GM12801 (cell line): ENCODE results near the gene BCR.

ENCODE experiments used
- TF ChIP-seq, protein P1 (sequence below): IDR thresholded peaks from one replicate; pipeline ENCODE4 v1.5.1; 2011; ENCODE audit warnings: control low read depth; ENCODE audit not compliant: insufficient read length; ENCODE audit errors: extremely low read depth

Gene BCR

GRCh38 chr22:23278883-23279675 is 98.8 kb downstream of the BCR start:
- TF ChIP-seq, protein P1, sequence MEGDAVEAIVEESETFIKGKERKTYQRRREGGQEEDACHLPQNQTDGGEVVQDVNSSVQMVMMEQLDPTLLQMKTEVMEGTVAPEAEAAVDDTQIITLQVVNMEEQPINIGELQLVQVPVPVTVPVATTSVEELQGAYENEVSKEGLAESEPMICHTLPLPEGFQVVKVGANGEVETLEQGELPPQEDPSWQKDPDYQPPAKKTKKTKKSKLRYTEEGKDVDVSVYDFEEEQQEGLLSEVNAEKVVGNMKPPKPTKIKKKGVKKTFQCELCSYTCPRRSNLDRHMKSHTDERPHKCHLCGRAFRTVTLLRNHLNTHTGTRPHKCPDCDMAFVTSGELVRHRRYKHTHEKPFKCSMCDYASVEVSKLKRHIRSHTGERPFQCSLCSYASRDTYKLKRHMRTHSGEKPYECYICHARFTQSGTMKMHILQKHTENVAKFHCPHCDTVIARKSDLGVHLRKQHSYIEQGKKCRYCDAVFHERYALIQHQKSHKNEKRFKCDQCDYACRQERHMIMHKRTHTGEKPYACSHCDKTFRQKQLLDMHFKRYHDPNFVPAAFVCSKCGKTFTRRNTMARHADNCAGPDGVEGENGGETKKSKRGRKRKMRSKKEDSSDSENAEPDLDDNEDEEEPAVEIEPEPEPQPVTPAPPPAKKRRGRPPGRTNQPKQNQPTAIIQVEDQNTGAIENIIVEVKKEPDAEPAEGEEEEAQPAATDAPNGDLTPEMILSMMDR = no peak

DNA sequence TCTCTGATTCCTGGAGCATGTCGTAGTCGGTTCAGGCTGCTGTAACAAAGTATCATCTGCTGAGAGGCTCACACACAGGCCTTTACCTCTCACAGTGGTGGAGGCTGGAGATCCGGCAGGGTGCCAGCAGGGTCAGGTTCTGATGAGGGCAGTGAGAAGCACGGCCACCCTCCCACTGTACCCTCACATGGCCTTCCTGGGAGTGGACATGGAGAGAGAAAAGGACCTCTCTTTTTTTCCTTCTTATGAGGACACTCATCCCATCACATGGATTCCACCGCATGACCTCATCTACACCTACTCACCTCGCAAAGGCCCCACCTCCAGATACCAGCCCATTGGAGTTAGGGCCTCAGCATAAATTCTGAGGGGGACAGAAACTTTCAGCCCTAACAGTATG is 99.5 kb downstream of the BCR start:
- TF ChIP-seq, protein P1 = no peak

- TF ChIP-seq, protein P1 = no peak
Measured at GRCh38 chr22:23280356-23281052, 100.2 kb downstream of the BCR start.

GRCh38 chr22:23281053-23281405 is 100.7 kb downstream of the BCR start:
- TF ChIP-seq, protein P1 = no peak

DNA sequence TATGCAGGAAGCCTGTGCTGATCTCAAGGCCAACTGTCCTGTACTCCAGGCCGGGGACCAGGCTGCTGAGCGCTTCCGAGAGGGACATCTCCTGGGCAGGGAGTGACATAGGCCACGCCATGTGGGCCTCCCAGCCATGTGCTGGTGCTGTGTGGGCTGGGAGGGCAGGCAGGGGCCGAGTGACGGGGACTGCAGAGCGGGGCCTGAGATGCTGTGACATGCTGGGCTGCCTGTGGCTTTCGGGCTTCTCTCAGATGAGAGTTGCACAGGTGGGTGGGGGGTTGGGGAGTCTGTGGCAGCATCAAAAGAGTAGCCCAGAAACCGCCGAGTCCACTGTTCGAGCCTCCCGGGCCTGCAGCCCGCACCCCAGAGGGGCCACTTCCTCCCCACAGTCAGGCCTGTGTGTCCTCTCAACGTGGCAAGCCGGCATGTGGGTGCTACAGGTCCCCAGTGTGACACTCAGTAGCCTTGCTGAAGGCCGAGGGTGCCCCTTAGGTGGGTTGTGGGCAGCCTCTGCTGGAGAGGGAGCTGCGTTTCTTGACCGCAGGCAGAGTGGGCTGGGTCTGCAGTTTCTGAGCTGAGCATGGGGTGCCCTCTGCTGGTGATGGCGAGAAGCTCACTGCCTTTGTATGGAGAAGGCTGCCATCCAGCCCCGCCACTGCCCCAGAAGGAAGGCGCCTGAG is 101.2 kb downstream of the BCR start:
- TF ChIP-seq, protein P1 = no peak

DNA sequence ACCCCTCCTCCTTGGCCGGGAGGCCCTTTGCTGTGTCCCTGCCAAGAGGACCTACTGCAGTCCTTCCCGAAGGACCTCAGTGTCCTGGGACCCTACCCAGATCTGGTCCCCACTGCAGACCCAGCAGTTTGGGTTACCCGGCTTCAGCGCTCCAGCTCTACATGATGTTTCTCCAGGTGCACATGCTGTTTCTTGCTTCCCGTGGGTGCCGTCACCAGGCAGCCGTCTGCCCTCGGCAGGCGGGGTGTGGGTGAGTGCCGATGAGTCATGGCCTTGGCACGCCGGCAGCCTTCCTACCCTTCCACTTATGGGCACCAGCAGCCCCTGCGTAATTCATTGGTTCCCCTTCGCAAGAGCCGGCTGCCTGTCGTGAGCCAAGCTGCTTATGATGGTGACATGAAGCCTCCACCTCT is 101.8 kb downstream of the BCR start:
- TF ChIP-seq, protein P1 = no peak

DNA sequence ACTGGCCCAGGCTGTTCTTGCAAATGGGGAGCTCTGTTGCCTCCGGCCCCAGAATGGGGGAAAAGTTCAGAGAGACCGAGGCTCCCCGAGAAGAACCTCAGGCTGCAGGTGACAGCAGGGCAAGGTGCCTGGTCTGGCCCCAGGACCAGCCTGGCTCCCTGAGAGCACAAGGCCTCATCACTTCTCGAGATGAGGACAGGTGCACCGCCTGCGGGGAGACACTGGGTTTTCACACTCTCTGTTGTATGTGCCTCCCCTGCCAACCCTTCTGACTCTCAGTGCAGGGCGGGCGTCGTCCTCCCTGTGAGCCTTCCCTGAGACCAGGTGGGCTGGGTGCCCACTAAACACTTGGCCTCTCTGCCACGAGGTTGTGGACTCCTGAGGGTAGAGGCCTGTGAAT is 102.2 kb downstream of the BCR start:
- TF ChIP-seq, protein P1 = no peak
